SKM-1 (cell line): ENCODE measurements around the gene NFKBIE.

Source experiments
- DNase-seq: peaks from one replicate; lab custom pipeline; 2025; ENCODE audit not compliant: unreplicated experiment; lab: John Stamatoyannopoulos, UW

Gene NFKBIE

GRCh38 chr6:44272999-44273566 lies 7.7 kb upstream of the NFKBIE start:
- DNase-seq, result no peak

DNA sequence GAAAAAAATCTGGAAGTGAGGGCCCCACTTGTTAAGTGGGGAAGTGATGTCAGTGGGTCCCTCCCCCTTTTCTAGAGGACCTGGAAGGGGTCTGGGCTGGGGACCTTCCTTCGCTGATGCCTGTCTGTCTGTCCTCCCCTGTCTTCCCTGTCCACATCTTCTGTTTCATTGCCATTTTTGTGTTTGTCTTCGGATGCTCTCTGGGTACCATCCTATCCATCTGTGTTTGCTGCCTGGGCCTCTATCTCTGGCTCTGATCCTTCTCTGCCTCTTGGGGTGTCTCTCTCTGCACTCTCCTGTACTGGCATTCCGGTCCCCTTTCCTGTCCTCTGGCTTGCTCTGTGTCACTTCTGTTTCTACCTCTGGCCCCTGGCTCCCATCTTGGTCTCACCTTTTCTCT lies 7.2 kb upstream of the NFKBIE start:
- DNase-seq, result no peak

- DNase-seq, result no peak
Observed at GRCh38 chr6:44271914-44272313, 6.6 kb upstream of the NFKBIE start.

- no peak for DNase-seq
Observed at GRCh38 chr6:44271406-44271723, 6.0 kb upstream of the NFKBIE start.

- DNase-seq, result no peak
Observed at GRCh38 chr6:44270526-44271405, 5.4 kb upstream of the NFKBIE start.

GRCh38 chr6:44269921-44270525 lies 4.7 kb upstream of the NFKBIE start, which contains the start of gene TMEM151B:
Gene TMEM151B (plus strand): TSS chr6:44270450. CDS start chr6:44270743, 293 bp downstream.
- no peak for DNase-seq

DNA sequence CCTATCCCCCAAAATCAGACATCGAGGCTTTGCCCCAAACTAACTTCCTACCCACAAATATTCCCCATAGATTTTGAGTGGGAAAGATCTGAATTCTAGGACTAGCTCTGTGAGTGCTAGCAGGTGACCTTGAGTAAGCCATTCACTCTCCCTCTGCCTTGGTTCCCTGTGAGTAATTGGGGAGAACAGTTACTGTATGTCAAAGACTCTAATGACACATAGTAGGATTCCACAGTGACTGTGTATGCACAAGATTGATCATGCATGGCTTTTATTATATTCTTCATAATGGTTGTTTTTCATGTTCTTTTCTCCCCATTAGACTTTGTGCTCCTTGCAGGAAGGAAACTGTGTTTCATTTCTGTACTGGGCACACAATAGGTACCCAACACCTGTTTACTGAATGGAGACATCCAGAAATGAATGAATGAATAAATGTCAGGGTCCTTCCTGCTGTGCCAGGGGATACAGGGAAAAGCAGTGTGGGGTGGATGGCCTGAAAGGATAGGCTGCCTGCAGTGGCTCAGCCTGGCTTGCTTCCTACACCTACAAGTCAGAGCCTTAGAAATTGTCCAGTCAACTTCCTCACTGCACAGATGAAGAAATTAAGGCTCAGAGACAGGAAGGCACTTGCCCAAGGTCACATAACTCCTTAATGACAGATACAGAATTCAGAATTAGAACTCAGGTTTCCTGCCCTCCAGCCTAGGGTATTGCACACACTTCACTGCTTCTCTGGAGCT lies 4.0 kb upstream of the NFKBIE start:
- DNase-seq, result no peak

- peak; percentile 21 for DNase-seq
Observed at GRCh38 chr6:44268095-44268628, 2.8 kb upstream of the NFKBIE start.

DNA sequence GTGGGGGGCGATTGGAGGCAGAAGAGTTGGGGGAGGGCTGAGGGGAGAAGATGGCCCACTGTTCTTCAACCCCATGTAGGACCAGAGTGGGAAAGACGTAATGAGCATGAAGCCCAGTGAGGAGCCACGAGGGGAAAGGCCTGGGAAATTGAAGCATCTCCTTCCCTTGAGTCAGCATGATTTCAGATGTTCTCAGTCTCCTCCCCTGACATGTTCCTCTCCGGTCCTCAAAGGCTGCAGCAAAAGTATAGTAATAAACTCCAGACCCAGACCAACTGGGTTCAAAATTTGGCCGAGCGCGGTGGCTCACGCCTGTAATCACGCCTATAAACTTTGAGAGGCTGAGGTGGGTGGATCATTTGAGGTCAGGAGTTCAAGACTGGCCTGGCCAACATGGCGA lies 1.9 kb upstream of the NFKBIE start:
- DNase-seq, result no peak

GRCh38 chr6:44266347-44266746 lies 996 bp upstream of the NFKBIE start:
- DNase-seq, result no peak

- DNase-seq, result no peak
Observed at GRCh38 chr6:44265722-44266233, 427 bp upstream of the NFKBIE start.

DNA sequence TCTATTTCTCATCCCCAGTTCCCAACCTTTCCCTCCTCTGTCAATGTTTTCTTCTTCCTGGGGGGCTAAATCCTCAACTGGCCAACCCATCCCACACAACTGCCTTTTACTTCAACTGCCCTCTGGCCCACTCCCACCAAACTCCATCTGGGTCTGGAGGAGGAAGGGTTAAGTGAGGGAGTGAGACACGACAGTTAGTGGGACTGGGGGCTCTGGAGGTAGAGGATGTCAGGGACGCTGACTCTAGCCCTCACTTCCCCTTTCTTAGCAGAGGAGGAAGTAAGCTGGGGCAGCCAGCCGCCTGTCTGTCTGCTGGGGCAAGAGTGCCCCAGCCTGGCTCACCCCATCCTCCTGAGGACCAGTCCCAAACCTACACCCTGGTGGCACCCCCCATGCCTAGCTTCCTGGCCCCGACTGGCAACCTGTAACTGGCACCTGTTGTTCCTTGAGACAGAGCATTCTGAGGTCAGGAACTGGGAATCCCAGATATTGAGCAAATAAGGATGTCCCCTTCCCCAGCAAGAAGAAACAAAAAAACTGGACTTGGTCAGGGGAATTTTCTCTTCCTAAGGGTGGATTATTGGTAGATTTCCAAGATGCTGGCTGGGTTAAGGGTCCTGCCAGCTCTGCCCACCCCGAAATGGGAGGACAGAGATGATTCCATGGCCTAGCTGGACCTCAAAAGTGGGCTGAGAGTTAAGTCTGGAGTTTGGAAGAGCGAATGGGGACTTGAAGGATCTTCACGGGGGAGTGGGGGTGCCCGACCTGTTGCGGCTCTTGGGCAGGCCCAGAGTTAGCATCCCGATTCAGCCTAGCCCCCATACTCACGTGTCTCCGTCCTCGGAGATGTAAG lies 971 bp downstream of the NFKBIE start:
- DNase-seq, result peak; percentile 77

- no peak for DNase-seq
Observed at GRCh38 chr6:44263354-44264100, 1.8 kb downstream of the NFKBIE start.

DNA sequence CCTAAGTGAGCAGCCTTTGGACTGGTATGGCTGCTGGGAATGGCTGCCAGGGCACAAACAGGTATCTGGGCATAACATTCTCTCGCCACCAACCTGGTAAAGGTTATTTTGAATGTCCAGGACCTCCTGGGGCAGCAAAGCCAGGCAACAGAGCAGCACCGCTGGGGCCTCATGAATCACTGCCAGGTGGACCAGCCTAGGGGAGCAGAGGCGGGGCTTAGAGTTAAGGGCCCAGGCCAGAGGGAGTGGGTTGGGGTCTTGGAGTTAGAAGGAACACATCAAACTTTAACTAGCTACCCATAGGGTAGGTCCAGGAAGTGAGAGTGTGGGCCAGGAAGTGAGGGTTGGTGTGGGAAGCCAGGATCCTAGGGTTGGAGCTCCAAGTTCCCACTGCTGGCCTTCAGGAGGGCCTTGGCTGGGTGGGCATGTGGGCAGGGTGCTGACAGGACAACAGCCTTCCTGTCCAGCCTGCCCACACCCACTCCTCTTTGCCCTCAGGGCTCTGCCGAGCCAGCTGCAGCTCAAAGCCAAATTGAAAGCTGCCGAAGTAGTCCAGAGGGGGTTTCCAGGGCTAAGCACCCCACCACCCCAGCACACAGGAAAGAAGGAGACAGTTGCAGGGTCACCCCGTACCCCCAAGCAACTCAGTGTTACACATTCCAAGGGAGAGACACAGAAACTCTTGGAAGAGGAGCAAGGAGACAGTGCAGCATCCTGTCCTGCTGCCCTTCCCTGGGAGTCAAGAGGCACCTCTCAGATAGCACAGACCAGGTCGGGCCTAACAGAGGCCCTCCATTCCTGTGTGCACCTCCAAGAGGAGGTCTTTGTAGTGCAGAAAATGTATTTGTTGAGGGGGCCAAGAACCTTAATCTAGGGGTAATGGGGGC lies 2.6 kb downstream of the NFKBIE start:
- no peak for DNase-seq

DNA sequence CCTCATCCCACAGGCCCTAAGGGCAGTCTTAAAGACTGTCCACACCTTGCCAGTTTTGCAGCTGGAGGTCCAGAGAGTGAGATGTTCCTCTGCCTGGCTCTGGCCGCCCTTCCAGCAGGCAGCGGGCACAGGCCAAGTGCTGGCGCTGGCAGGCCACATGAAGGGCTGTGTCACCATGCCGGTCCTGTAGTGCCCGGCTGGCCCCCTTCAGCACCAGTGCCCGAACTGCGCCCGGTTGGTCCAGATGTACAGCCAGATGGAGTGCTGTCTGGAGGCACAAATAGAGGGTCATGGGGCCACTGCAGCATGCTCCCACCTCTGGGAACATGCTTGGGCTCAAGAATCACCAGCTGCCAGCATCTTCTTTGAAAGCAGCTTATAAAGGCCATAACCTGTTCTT lies 3.8 kb downstream of the NFKBIE start:
- no peak for DNase-seq

- DNase-seq, result no peak
Observed at GRCh38 chr6:44260451-44261297, 4.7 kb downstream of the NFKBIE start.

DNA sequence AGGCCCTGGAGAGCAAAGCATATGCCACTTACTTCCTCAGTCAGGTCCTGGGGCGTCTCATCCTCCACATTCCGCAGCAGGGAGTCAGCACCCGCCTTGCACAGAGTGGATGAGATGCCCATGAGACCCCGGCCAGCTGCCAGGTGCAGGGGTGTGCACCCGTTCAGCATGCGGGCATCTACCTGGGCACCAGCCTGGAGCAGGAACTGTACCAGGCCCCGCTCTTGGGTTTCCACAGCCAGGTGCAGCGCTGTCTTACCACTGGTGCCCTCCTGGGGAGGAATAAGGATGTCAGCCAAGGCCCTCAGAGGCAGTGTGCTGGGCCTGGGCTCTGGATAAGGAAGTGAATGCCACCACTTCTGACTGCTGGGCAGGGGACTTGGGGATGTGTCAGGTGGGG lies 5.3 kb downstream of the NFKBIE start:
- no peak for DNase-seq

GRCh38 chr6:44258921-44259320 lies 6.4 kb downstream of the NFKBIE start:
- DNase-seq, result no peak
